Measurements from ENCODE around the gene MT1E. TPM values are rescaled to one million over a fixed set of nuclear protein-coding genes. Genes with fewer than 3 reads are reported as not detected.

The MT1E gene
- total and polyA plus RNA-seq, 2 of the 8 experiments (the other 6 are each of a cell fraction or from before 2014, with no cell fraction given), result 7.9 to 117 TPM

GRCh38 chr16:56664506-56664905 is 38.9 kb downstream of the MT1E start:
- whole genome bisulfite sequencing, 2 experiments (ENCODE audit: extremely low coverage in 1 of 2, insufficient coverage in 1 of 2, insufficient read length in 1 of 2, insufficient replicate concordance in 2 of 2, low coverage in 1 of 2, low lambda C conversion rate in 2 of 2, missing lambda C conversion rate in 1 of 2), result 89% methylated on average over 1 of the region's 1 CpG; no CpG with 5 or more reads in 1 of the 2 experiments
- Histone ChIP-seq H3K14ac (ENCODE audit: insufficient read length) (no peak overlapping the region), H2AFZ (ENCODE audit: low read length) (no peak overlapping the region), H3K36me3 (ENCODE audit: control insufficient read depth in 2 of 4, insufficient read depth in 4 of 4, low read length in 3 of 4) (no peaks in the 10 kb centered on the region), H4K5ac (ENCODE audit: insufficient read length, low read depth, low read length) (no peak overlapping the region), H3K27ac (ENCODE audit: low read depth, low read length) (no peak overlapping the region), H4K91ac (replicated peaks; ENCODE audit: insufficient read length, low read length) (no peak overlapping the region), H3K4me3 (ENCODE audit: extremely low read depth in 1 of 4, insufficient read depth in 2 of 4, low read depth in 3 of 4, low read length in 4 of 4) (no peak overlapping the region), H4K20me1 (replicated peaks in 1 of 2; ENCODE audit: control insufficient read depth in 1 of 2, insufficient read depth in 2 of 2, low read length in 2 of 2) (peaks cover 2 to 3% of the 10 kb centered on the region in 2 experiments), H2AK5ac (ENCODE audit: low read depth, low read length) (no peak overlapping the region), H3K4me2 (ENCODE audit: insufficient read depth in 1 of 2, low read depth in 2 of 2, low read length in 2 of 2) (no peak overlapping the region), H3K4me1 (replicated peaks in 1 of 4; ENCODE audit: control insufficient read depth in 3 of 4, insufficient read depth in 4 of 4, low read length in 3 of 4) (peaks cover 3 to 8% (median 6%) of the 10 kb centered on the region in 4 experiments), H3K79me1 (ENCODE audit: low read depth, low read length) (no peaks in the 10 kb centered on the region), H3K9me3 (ENCODE audit: insufficient read depth in 2 of 2, low read depth in 1 of 2, low read length in 1 of 2) (no peaks in the 10 kb centered on the region), H2BK5ac (ENCODE audit: low read depth, low read length) (no peak overlapping the region), H2BK15ac (ENCODE audit: low read length) (no peak overlapping the region), H3K79me2 (ENCODE audit: control insufficient read depth in 1 of 2, insufficient read depth in 2 of 2, low read length in 2 of 2) (no peaks in the 10 kb centered on the region), H3K27me3 (replicated peaks in 1 of 4; ENCODE audit: control insufficient read depth in 3 of 4, extremely low read depth in 1 of 4, insufficient read depth in 3 of 4, low read length in 3 of 4) (peaks cover 84 to 100% (median 98%) of the 10 kb centered on the region in 4 experiments), H2BK20ac (ENCODE audit: low read length) (no peak overlapping the region), H3K18ac (ENCODE audit: extremely low read depth, low read length) (no peak overlapping the region), H2BK12ac (ENCODE audit: low read depth, low read length) (no peak overlapping the region), H3K23me2 (ENCODE audit: low read depth, low read length) (peaks cover 14% of the 10 kb centered on the region; the same call in 1 of the 2 replicates), H2BK120ac (replicated peaks; ENCODE audit: low read depth, low read length) (no peak overlapping the region), H3K56ac (replicated peaks; ENCODE audit: insufficient read length, low read depth, low read length) (no peak overlapping the region), H3K9ac (replicated peaks in 1 of 4; ENCODE audit: extremely low read depth in 1 of 4, low read depth in 3 of 4, low read length in 3 of 4) (no peak overlapping the region), H4K8ac (ENCODE audit: extremely low read depth, insufficient read depth, low read length) (no peak overlapping the region), H3K23ac (ENCODE audit: insufficient read length) (no peak overlapping the region), H3K4ac (replicated peaks; ENCODE audit: insufficient read length, low read depth, low read length) (no peak overlapping the region)
- ChIA-PET CTCF (ENCODE audit: partially characterized antibody) (interaction anchor here (0.5 to 0.7 kb wide), 2 partner anchors 8 to 15 kb away, joined by 3 read pairs; no protein-coding TSS in a partner anchor), POLR2A (ENCODE audit: partially characterized antibody) (interaction anchor here (1.1 to 13.9 kb wide), 3 partner anchors 9 to 39 kb away, joined by 3 to 205 read pairs (median 7); partner anchors contain the start of genes MT1E and MT1X)
- FAIRE-seq (no peak), DNase-seq (ENCODE audit: low read depth in 1 of 2, low spot score in 2 of 2) (no peak)
- no peak for TF ChIP-seq E2F6 (IDR thresholded peaks at IDR 0.05)
- no peak for TF ChIP-seq CBX8 (IDR thresholded peaks at IDR 0.05; ENCODE audit: borderline replicate concordance, low read depth, low read length)
- TF ChIP-seq HDAC6 (IDR thresholded peaks at IDR 0.05; ENCODE audit: low read depth, low read length), result no peak
- TF ChIP-seq SP2 (IDR thresholded peaks at IDR 0.05; ENCODE audit: low read length), result no peak
- TF ChIP-seq TAF7 (optimal IDR thresholded peaks at IDR 0.05; ENCODE audit: borderline replicate concordance, low read depth, low read length), result no peak
- no peak for TF ChIP-seq SIRT6 (IDR thresholded peaks at IDR 0.05; ENCODE audit: low read length)
- TF ChIP-seq CTBP2 (IDR thresholded peaks at IDR 0.05; ENCODE audit: borderline replicate concordance, insufficient read depth, insufficient read length, low read length), result no peak
- TF ChIP-seq EGR1 (IDR thresholded peaks at IDR 0.05; ENCODE audit: borderline replicate concordance, low read depth, low read length), result no peak
- TF ChIP-seq RAD21 (IDR thresholded peaks at IDR 0.05 in 1 of 2, conservative IDR thresholded peaks at IDR 0.05 in 1 of 2; ENCODE audit: low read depth in 2 of 2, low read length in 2 of 2), result no peak
